ENCODE results near the gene UBTD1. TPM values are rescaled to one million over a fixed set of nuclear protein-coding genes. Genes with fewer than 3 reads are reported as not detected.
"Not testable (repeated sequence)": the region's sequence is repeated elsewhere in the genome, so short reads cannot be mapped to it uniquely, and the experiment has no call there.

Gene UBTD1
- total RNA-seq, 4 donors from 2014 or later = 0.40 to 4.1 (median 3.2) TPM

DNA sequence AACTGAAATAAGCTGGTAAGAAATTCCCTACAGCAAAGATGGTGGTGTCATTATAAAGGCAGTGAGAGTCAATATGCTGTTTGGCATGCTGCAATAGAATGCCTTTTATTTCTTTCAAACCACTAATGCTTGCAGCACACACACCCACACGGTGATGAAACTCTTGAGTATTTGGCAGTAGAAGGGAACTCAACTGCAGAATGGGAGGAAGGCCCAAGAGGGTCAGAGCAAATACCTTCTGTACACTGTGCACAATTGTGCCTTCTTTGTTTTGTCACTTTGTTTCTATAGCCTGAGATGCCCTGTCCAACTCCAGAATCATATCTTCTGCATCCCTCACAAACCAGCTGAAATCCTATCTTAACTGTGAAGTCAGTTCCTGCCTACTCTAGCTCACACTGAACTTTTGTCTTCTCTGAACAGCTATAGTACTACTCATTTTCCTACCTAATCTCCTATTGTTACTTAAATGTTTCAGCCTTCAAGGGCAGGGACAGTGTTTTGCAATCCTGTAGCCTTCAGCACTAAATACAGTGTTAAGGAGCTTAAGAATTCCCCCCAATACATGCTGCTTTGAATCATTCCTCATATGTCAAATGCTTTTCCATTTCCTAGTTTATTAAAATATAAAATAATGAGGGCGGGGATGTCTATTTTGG is 22.7 kb upstream of the UBTD1 start:
- TF ChIP-seq EP300 (IDR thresholded peaks at IDR 0.05; ENCODE audit: low read depth) (no peak), POLR2A (IDR thresholded peaks at IDR 0.05) (no peak), POLR2AphosphoS5 (IDR thresholded peaks at IDR 0.05) (no peak)
- TF ChIP-seq, protein P1, sequence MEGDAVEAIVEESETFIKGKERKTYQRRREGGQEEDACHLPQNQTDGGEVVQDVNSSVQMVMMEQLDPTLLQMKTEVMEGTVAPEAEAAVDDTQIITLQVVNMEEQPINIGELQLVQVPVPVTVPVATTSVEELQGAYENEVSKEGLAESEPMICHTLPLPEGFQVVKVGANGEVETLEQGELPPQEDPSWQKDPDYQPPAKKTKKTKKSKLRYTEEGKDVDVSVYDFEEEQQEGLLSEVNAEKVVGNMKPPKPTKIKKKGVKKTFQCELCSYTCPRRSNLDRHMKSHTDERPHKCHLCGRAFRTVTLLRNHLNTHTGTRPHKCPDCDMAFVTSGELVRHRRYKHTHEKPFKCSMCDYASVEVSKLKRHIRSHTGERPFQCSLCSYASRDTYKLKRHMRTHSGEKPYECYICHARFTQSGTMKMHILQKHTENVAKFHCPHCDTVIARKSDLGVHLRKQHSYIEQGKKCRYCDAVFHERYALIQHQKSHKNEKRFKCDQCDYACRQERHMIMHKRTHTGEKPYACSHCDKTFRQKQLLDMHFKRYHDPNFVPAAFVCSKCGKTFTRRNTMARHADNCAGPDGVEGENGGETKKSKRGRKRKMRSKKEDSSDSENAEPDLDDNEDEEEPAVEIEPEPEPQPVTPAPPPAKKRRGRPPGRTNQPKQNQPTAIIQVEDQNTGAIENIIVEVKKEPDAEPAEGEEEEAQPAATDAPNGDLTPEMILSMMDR (IDR thresholded peaks at IDR 0.05) = no peak
- H3K4me3 ChIP-seq = no peak overlapping the region
- H3K9me3 ChIP-seq = no peaks in the 10 kb centered on the region
- DNase-seq = no peak
- intact Hi-C loops (cut with DNase I; ENCODE audit: low total_unique reads) (no loop called here), in situ Hi-C loops (cut with MboI; ENCODE audit: low pct_ligation_motif_present in 1 of 4, low pct_unique_long_range_greater_than_20kb in 1 of 4, low sequenced_read_pairs in 3 of 4) (no loop called here)
- H3K36me3 ChIP-seq = peaks cover 0 to 77% (median 38%) of the 10 kb centered on the region in 4 donors
- 85 to 88% methylated on average over 1 to 2 of the region's 2 CpGs for WGBS, 2 donors (ENCODE audit: low coverage in 1 of 2)
- no peaks in the 10 kb centered on the region for H3K4me1 ChIP-seq
- no peaks in the 10 kb centered on the region for H3K27me3 ChIP-seq
- no peak overlapping the region for H3K27ac ChIP-seq

DNA sequence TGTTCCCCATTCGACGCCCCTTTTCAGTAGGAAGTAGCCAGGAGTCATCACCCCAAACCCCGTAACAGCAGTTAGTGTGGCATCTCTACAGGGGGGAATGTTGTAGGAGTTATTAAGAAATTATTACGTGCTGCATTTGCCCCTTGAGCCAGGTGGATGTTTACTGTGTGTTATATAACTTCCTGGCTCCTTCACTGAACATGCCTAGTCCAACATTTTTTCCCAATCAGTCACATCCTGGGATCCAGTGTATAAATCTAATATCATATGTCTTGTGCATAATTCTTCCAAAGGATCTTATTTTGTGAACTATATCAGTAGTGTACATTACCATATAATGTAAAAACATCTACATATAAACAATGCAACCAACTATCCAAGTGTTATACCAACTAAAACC is 19.3 kb upstream of the UBTD1 start:
- WGBS, 2 donors (ENCODE audit: low coverage in 1 of 2) = 85% methylated on average over 4 of the region's 4 CpGs; no CpG with 5 or more reads in 1 of the 2 donors
- H3K27ac ChIP-seq; intact Hi-C loops (cut with DNase I; ENCODE audit: low total_unique reads); H3K4me3 ChIP-seq; DNase-seq; H3K27me3 ChIP-seq; in situ Hi-C loops (cut with MboI; ENCODE audit: low pct_ligation_motif_present in 1 of 4, low pct_unique_long_range_greater_than_20kb in 1 of 4, low sequenced_read_pairs in 3 of 4); H3K9me3 ChIP-seq; H3K4me1 ChIP-seq: not testable (repeated sequence)
- peaks cover 0 to 60% (median 24%) of the 10 kb centered on the region in 4 donors for H3K36me3 ChIP-seq

GRCh38 chr10:97479939-97480338 is 18.8 kb upstream of the UBTD1 start:
- Histone ChIP-seq H3K9me3 (no peaks in the 10 kb centered on the region), H3K4me1 (no peaks in the 10 kb centered on the region), H3K4me3 (no peak overlapping the region), H3K27ac (no peak overlapping the region), H3K36me3 (peaks cover 0 to 56% (median 24%) of the 10 kb centered on the region in 4 donors), H3K27me3 (no peaks in the 10 kb centered on the region)
- intact Hi-C loops (cut with DNase I; ENCODE audit: low total_unique reads) (no loop called here), in situ Hi-C loops (cut with MboI; ENCODE audit: low pct_ligation_motif_present in 1 of 4, low pct_unique_long_range_greater_than_20kb in 1 of 4, low sequenced_read_pairs in 3 of 4) (no loop called here)
- DNase-seq = no peak
- TF ChIP-seq, protein P1 (IDR thresholded peaks at IDR 0.05) = no peak
- TF ChIP-seq POLR2AphosphoS5 (IDR thresholded peaks at IDR 0.05) (no peak), EP300 (IDR thresholded peaks at IDR 0.05; ENCODE audit: low read depth) (no peak), POLR2A (IDR thresholded peaks at IDR 0.05) (no peak)
- 85 to 88% methylated on average over 5 to 9 of the region's 9 CpGs for WGBS, 2 donors (ENCODE audit: low coverage in 1 of 2)

GRCh38 chr10:97481071-97481470 is 17.7 kb upstream of the UBTD1 start:
- no peak overlapping the region for H3K4me3 ChIP-seq
- peaks cover 0 to 45% (median 20%) of the 10 kb centered on the region in 4 donors for H3K36me3 ChIP-seq
- no peak overlapping the region for H3K27ac ChIP-seq
- no peak for DNase-seq
- 95 to 100% methylated on average over 2 to 4 of the region's 4 CpGs for WGBS, 2 donors (ENCODE audit: low coverage in 1 of 2)
- in situ Hi-C loops (cut with MboI; ENCODE audit: low pct_ligation_motif_present in 1 of 4, low pct_unique_long_range_greater_than_20kb in 1 of 4, low sequenced_read_pairs in 3 of 4) = no loop called here
- TF ChIP-seq POLR2AphosphoS5 (IDR thresholded peaks at IDR 0.05) (no peak), POLR2A (IDR thresholded peaks at IDR 0.05) (no peak), EP300 (IDR thresholded peaks at IDR 0.05; ENCODE audit: low read depth) (no peak)
- no peaks in the 10 kb centered on the region for H3K27me3 ChIP-seq
- intact Hi-C loops (cut with DNase I; ENCODE audit: low total_unique reads) = no loop called here
- no peaks in the 10 kb centered on the region for H3K9me3 ChIP-seq
- peaks cover 0 to 3% (median 0%) of the 10 kb centered on the region in 4 donors for H3K4me1 ChIP-seq

GRCh38 chr10:97482381-97482780 is 16.3 kb upstream of the UBTD1 start:
- in situ Hi-C loops (cut with MboI; ENCODE audit: low pct_ligation_motif_present in 1 of 4, low pct_unique_long_range_greater_than_20kb in 1 of 4, low sequenced_read_pairs in 3 of 4) = no loop called here
- DNase-seq = no peak
- Histone ChIP-seq H3K4me3 (no peak overlapping the region), H3K27me3 (no peaks in the 10 kb centered on the region), H3K36me3 (peaks cover 0 to 32% (median 14%) of the 10 kb centered on the region in 4 donors), H3K9me3 (no peaks in the 10 kb centered on the region), H3K4me1 (peaks cover 0 to 5% (median 0%) of the 10 kb centered on the region in 4 donors), H3K27ac (no peak overlapping the region)
- TF ChIP-seq POLR2AphosphoS5 (IDR thresholded peaks at IDR 0.05) (no peak), EP300 (IDR thresholded peaks at IDR 0.05; ENCODE audit: low read depth) (no peak), POLR2A (IDR thresholded peaks at IDR 0.05) (no peak)
- TF ChIP-seq, protein P1 (IDR thresholded peaks at IDR 0.05) = no peak
- intact Hi-C loops (cut with DNase I; ENCODE audit: low total_unique reads) = no loop called here
- WGBS, 2 donors (ENCODE audit: low coverage in 1 of 2) = 92% methylated on average over 1 of the region's 1 CpG; no CpG with 5 or more reads in 1 of the 2 donors

Data from transverse colon (tissue), 4 donors.